Measurements from ENCODE around the gene OR5B3. TPM values are rescaled to one million over a fixed set of nuclear protein-coding genes. Genes with fewer than 3 reads are reported as not detected.

OR5B3 gene
- total RNA-seq, 4 donors from 2014 or later: not detected

- H3K9me3 ChIP-seq: peaks cover 0 to 15% (median 0%) of the 10 kb centered on the region in 4 donors
- no peaks in the 10 kb centered on the region for H3K4me1 ChIP-seq
- no peaks in the 10 kb centered on the region for H3K27me3 ChIP-seq
- intact Hi-C loops (cut with DNase I): no loop called here
- WGBS: 69% methylated on average over 2 of the region's 2 CpGs
- no peak for DNase-seq (ENCODE audit: extremely low spot score)
- no peaks in the 10 kb centered on the region for H3K36me3 ChIP-seq
- no peak overlapping the region for H3K27ac ChIP-seq (replicated peaks in 1 of 4)
- no peak for TF ChIP-seq POLR2A (IDR thresholded peaks at IDR 0.05; ENCODE audit: low read depth)
- TF ChIP-seq EP300 (IDR thresholded peaks at IDR 0.05): no peak
- no peak for TF ChIP-seq POLR2AphosphoS5 (IDR thresholded peaks at IDR 0.05)
- no peak for TF ChIP-seq CTCF (IDR thresholded peaks at IDR 0.05)
- no peak overlapping the region for H3K4me3 ChIP-seq
Measured at GRCh38 chr11:58395581-58395980, 11.1 kb downstream of the OR5B3 start.

- TF ChIP-seq EP300 (IDR thresholded peaks at IDR 0.05): no peak
- no peak for TF ChIP-seq POLR2AphosphoS5 (IDR thresholded peaks at IDR 0.05)
- no peak for TF ChIP-seq POLR2A (IDR thresholded peaks at IDR 0.05; ENCODE audit: low read depth)
- TF ChIP-seq CTCF (IDR thresholded peaks at IDR 0.05): no peak
- intact Hi-C loops (cut with DNase I): no loop called here
- no peaks in the 10 kb centered on the region for H3K4me1 ChIP-seq
- H3K27me3 ChIP-seq: no peaks in the 10 kb centered on the region
- DNase-seq (ENCODE audit: extremely low spot score): no peak
- H3K4me3 ChIP-seq: no peak overlapping the region
- H3K27ac ChIP-seq (replicated peaks in 1 of 4): no peak overlapping the region
- H3K36me3 ChIP-seq: no peaks in the 10 kb centered on the region
- H3K9me3 ChIP-seq: peaks cover 0 to 15% (median 0%) of the 10 kb centered on the region in 4 donors
Measured at GRCh38 chr11:58394195-58394594, 12.5 kb downstream of the OR5B3 start.

- H3K4me3 ChIP-seq: no peak overlapping the region
- no peak overlapping the region for H3K27ac ChIP-seq (replicated peaks in 1 of 4)
- H3K4me1 ChIP-seq: no peaks in the 10 kb centered on the region
- no peak for TF ChIP-seq POLR2AphosphoS5 (IDR thresholded peaks at IDR 0.05)
- TF ChIP-seq POLR2A (IDR thresholded peaks at IDR 0.05; ENCODE audit: low read depth): no peak
- no peak for TF ChIP-seq EP300 (IDR thresholded peaks at IDR 0.05)
- TF ChIP-seq CTCF (IDR thresholded peaks at IDR 0.05): no peak
- no peak for DNase-seq (ENCODE audit: extremely low spot score)
- H3K27me3 ChIP-seq: no peaks in the 10 kb centered on the region
- intact Hi-C loops (cut with DNase I): no loop called here
- H3K9me3 ChIP-seq: peaks cover 0 to 15% (median 0%) of the 10 kb centered on the region in 4 donors
- WGBS: 43% methylated on average over 1 of the region's 1 CpG
- H3K36me3 ChIP-seq: no peaks in the 10 kb centered on the region
Measured at GRCh38 chr11:58392746-58393145, 13.9 kb downstream of the OR5B3 start.

GRCh38 chr11:58391879-58392278, 14.8 kb downstream of the OR5B3 start:
- no peaks in the 10 kb centered on the region for H3K36me3 ChIP-seq
- no peak overlapping the region for H3K4me3 ChIP-seq
- TF ChIP-seq CTCF (IDR thresholded peaks at IDR 0.05) (no peak), POLR2AphosphoS5 (IDR thresholded peaks at IDR 0.05) (no peak), EP300 (IDR thresholded peaks at IDR 0.05) (no peak), POLR2A (IDR thresholded peaks at IDR 0.05; ENCODE audit: low read depth) (no peak)
- H3K27ac ChIP-seq (replicated peaks in 1 of 4): no peak overlapping the region
- H3K9me3 ChIP-seq: peaks cover 0 to 15% (median 0%) of the 10 kb centered on the region in 4 donors
- WGBS: 93% methylated on average over 1 of the region's 1 CpG
- no peaks in the 10 kb centered on the region for H3K27me3 ChIP-seq
- H3K4me1 ChIP-seq: no peaks in the 10 kb centered on the region
- intact Hi-C loops (cut with DNase I): no loop called here
- DNase-seq (ENCODE audit: extremely low spot score): no peak

DNA sequence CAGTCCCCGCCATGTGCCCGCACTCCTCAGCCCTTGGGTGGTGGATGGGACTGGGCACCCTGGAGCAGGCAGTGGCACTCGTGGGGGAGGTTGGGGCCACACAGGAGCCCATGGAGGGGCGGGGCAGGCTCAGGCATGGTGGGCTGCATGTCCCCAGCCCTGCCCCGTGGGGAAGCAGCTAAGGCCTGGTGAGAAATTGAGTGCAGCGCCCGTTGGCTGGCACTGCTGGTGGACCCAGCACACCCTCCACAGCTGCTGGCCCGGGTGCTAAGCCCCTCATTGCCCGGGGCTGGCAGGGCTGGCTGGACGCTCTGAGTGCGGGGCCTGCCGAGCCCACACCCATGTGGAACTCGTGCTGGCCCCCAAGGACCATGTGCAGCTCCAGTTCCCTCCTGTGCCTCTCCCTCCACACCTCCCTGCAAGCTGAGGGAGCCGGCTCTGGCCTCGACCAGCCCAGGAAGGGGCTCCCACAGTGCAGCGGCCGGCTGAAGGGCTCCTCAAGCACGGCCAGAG, 16.1 kb downstream of the OR5B3 start:
- DNase-seq (ENCODE audit: extremely low spot score): no peak
- TF ChIP-seq CTCF (IDR thresholded peaks at IDR 0.05) (no peak), POLR2A (IDR thresholded peaks at IDR 0.05; ENCODE audit: low read depth) (no peak), EP300 (IDR thresholded peaks at IDR 0.05) (no peak), POLR2AphosphoS5 (IDR thresholded peaks at IDR 0.05) (no peak)
- intact Hi-C loops (cut with DNase I): no loop called here
- Histone ChIP-seq H3K36me3 (no peaks in the 10 kb centered on the region), H3K4me3 (no peak overlapping the region), H3K27ac (replicated peaks in 1 of 4) (no peak overlapping the region), H3K27me3 (no peaks in the 10 kb centered on the region), H3K4me1 (no peaks in the 10 kb centered on the region), H3K9me3 (peaks cover 0 to 8% (median 0%) of the 10 kb centered on the region in 4 donors)
- WGBS: 71% methylated on average over 8 of the region's 18 CpGs
